Right lobe of liver (tissue), 6 donors: ENCODE measurements around the gene SST. TPM values are rescaled to one million over a fixed set of nuclear protein-coding genes. Genes with fewer than 3 reads are reported as not detected.
A peak's percentile ranks its signal among the peaks of the same experiment; 100 is the strongest.

ENCODE experiments used
- ATAC-seq, 4 donors: fragments of 200-7000 bp; cut with Tn5 transposase; one replicate each; pipeline ENCODE4 v1.9.1; 2020; ENCODE audit warnings: mild to moderate bottlenecking in 4 of 4, moderate library complexity in 4 of 4
- DNase-seq, 3 donors: peaks; one replicate each; pipeline ENCODE4 v3.0.0-alpha.2; 2020
- H3K27ac ChIP-seq, 3 donors: fragments of 200-600 bp; one replicate each; pipeline ENCODE4 v1.8.0; 2022
- H3K27me3 ChIP-seq, 2 donors: fragments of 200-600 bp; one replicate each; pipeline ENCODE4 v1.8.0; 2022
- H3K36me3 ChIP-seq, 4 donors: fragments of 200-600 bp; sonication (generic) in 1 of 4; one replicate each; pipeline versions ENCODE4 v1.5.1 to v1.8.0; 2017 to 2022; ENCODE audit warnings: control low read depth in 1 of 4
- H3K4me1 ChIP-seq, 4 donors: fragments of 200-600 bp; sonication (generic) in 1 of 4; one replicate each; pipeline versions ENCODE4 v1.5.1 to v1.8.0; 2017 to 2022; ENCODE audit warnings: control low read depth in 1 of 4
- H3K4me3 ChIP-seq, 3 donors: fragments of 200-600 bp; one replicate each; pipeline ENCODE4 v1.8.0; 2022
- H3K9me3 ChIP-seq, 4 donors: fragments of 200-600 bp; sonication (generic) in 1 of 4; one replicate each; pipeline versions ENCODE4 v1.5.1 to v1.8.0; 2017 to 2022; ENCODE audit warnings: control low read depth in 1 of 4
- CTCF ChIP-seq, 4 donors: fragments of 200-600 bp in 3 of 4; fragments of 450-650 bp in 1 of 4; IDR thresholded peaks; one replicate each; pipeline versions ENCODE4 v1.5.1 to v1.8.0; 2016 to 2022; ENCODE audit warnings: antibody characterized with exemption in 4 of 4, mild to moderate bottlenecking in 2 of 4
- POLR2A ChIP-seq: fragments of 450-650 bp; IDR thresholded peaks from one replicate; pipeline ENCODE4 v1.6.1; 2017; ENCODE audit warnings: antibody characterized with exemption, mild to moderate bottlenecking
- WGBS: methylation state at CpG from one replicate; pipeline ENCODE4 v1.1.6; 2018; ENCODE audit warnings: low coverage, low lambda C conversion rate; ENCODE audit not compliant: insufficient coverage; ENCODE audit errors: missing lambda C conversion rate; 5-methylcytosine and 5-hydroxymethylcytosine counted together
- intact Hi-C, 2 donors: fragments of 100-400 bp; cut with DNase I; formaldehyde crosslinking; loops; one replicate each; pipeline versions ENCODE4 v1.11.2 to v1.14.1; 2022
- total RNA-seq, 6 experiments: library from RNA; depleted of rRNA in 2 of 6; stranded (reverse); fragments of >200 nt in 2 of 6; fragmentation: NEBNext Ultra II Directional in 3 of 6; extraction: Animal tissue kit (Norgen Biotek cat#: 25700) in 3 of 6; gene quantifications; one replicate each; pipeline versions ENCODE4 v1.1.0 to v1.2.4, GENCODE V29; 2016 to 2023
- donor health status: DM: no; HTN: yes; CAD: no.
- donor health status: DM: no; HTN: no; CAD: no.
- donor health status: DM: no; HTN: no; CAD: no.
- donor health status: DM: no; HTN: yes; CAD: no.
- donor health status: DM: no; HTN: yes; CAD: no.

SST gene
- total RNA-seq, 6 experiments from 2014 or later, result not detected

GRCh38 chr3:187636528-187636927 lies 33.7 kb downstream of the SST start:
- Histone ChIP-seq H3K36me3 (no peaks in the 10 kb centered on the region), H3K4me3 (no peak overlapping the region), H3K27ac (no peak overlapping the region), H3K4me1 (peaks cover 0 to 35% (median 8%) of the 10 kb centered on the region in 4 donors), H3K27me3 (no peaks in the 10 kb centered on the region), H3K9me3 (no peaks in the 10 kb centered on the region)
- peak; percentile 25 to 60 (median 30) for ATAC-seq
- DNase-seq, result no peak
- intact Hi-C loops, result no loop called here
- no peak for TF ChIP-seq CTCF (IDR thresholded peaks at IDR 0.05)

GRCh38 chr3:187630404-187630803 lies 39.8 kb downstream of the SST start:
- Histone ChIP-seq H3K4me1 (peaks cover 0 to 11% (median 0%) of the 10 kb centered on the region in 4 donors), H3K27ac (no peak overlapping the region), H3K4me3 (no peak overlapping the region), H3K9me3 (no peaks in the 10 kb centered on the region), H3K27me3 (no peaks in the 10 kb centered on the region), H3K36me3 (no peaks in the 10 kb centered on the region)
- TF ChIP-seq POLR2A, result no peak
- TF ChIP-seq CTCF (IDR thresholded peaks at IDR 0.05), result no peak
- intact Hi-C loops, result no loop called here
- WGBS, result 66% methylated on average over 3 of the region's 3 CpGs
- no peak for DNase-seq
- ATAC-seq, result peak in 1 of 4 donors; percentile 30

GRCh38 chr3:187629711-187630110 lies 40.5 kb downstream of the SST start:
- H3K4me1 ChIP-seq, result peaks cover 0 to 11% (median 0%) of the 10 kb centered on the region in 4 donors
- ATAC-seq (peak; percentile 60 to 70 (median 68)), DNase-seq (no peak)
- H3K27ac ChIP-seq, result no peak overlapping the region
- intact Hi-C loops, result no loop called here
- no peak overlapping the region for H3K4me3 ChIP-seq
- H3K36me3 ChIP-seq, result no peaks in the 10 kb centered on the region
- no peaks in the 10 kb centered on the region for H3K9me3 ChIP-seq
- TF ChIP-seq CTCF (IDR thresholded peaks at IDR 0.05), result no peak
- TF ChIP-seq POLR2A, result no peak
- 15% methylated on average over 4 of the region's 4 CpGs for WGBS
- no peaks in the 10 kb centered on the region for H3K27me3 ChIP-seq

- WGBS, result 34% methylated on average over 3 of the region's 3 CpGs
- TF ChIP-seq POLR2A (no peak), CTCF (IDR thresholded peaks at IDR 0.05) (no peak)
- H3K4me3 ChIP-seq, result no peak overlapping the region
Measured at GRCh38 chr3:187628169-187628568, 42.0 kb downstream of the SST start.

GRCh38 chr3:187626581-187626980 lies 43.6 kb downstream of the SST start:
- no peak overlapping the region for H3K27ac ChIP-seq
- H3K27me3 ChIP-seq, result no peaks in the 10 kb centered on the region
- intact Hi-C loops, result no loop called here
- no peak for ATAC-seq
- no peak for DNase-seq
- no peaks in the 10 kb centered on the region for H3K9me3 ChIP-seq
- H3K4me3 ChIP-seq, result no peak overlapping the region
- no peaks in the 10 kb centered on the region for H3K36me3 ChIP-seq
- no peak for TF ChIP-seq CTCF (IDR thresholded peaks at IDR 0.05)
- TF ChIP-seq POLR2A, result no peak
- H3K4me1 ChIP-seq, result peaks cover 0 to 11% (median 0%) of the 10 kb centered on the region in 4 donors
- WGBS, result 71% methylated on average over 2 of the region's 2 CpGs

More at GRCh38 chr3:187628169-187628568, 42.0 kb downstream of the SST start:
- H3K27me3 ChIP-seq, result no peaks in the 10 kb centered on the region
- H3K27ac ChIP-seq, result no peak overlapping the region
- H3K36me3 ChIP-seq, result no peaks in the 10 kb centered on the region
- ATAC-seq (no peak), DNase-seq (no peak)
- H3K9me3 ChIP-seq, result no peaks in the 10 kb centered on the region
- intact Hi-C loops, result no loop called here
- H3K4me1 ChIP-seq, result peaks cover 0 to 11% (median 0%) of the 10 kb centered on the region in 4 donors
